GM12872 (cell line): ENCODE measurements around the gene SLAIN2.

Experiments
- CTCF ChIP-seq: IDR thresholded peaks from 3 replicates; pipeline ENCODE4 v1.5.1; 2011; ENCODE audit warnings: low read depth, mild to moderate bottlenecking, low read length, moderate library complexity; ENCODE audit not compliant: insufficient read depth

SLAIN2 gene

DNA sequence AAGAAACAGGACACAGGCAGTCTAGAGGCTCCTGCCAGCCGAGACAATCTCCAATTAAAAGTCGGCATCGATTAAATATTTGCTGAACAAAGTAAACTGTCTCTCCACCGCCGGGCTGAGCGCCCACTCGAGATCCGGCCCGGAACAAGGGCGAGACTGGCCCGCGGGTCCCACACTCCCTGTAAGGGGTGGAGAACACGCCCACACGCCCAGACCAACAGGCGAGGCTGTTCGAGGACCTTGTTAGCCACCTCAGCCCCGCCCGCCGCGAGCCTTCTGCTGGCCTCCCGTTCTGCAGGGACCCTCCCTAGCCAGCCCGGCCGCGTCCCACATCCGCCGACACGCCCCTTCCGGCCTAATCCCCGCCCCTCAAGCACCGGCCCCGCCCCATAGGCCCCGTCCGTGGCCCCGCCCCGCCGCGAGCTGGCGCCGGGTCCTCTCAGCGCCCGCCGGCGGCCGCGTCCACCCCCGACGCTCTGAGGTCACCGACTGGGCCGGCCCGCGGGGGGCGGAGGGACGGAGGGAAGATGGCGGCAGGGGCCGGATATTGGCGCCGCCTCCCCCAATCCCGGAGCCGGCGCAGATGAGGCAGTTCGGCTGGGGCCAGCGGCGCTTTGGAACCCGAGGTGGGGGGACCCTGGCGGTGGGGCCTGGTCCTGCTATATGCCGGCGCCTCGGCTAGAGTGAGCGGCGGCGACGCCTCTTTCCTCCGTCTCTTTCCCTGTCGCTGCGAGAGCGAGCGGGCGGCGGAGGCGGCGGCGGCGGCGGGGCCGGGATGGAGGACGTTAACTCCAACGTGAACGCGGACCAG is at the start of gene SLAIN2:
Gene SLAIN2, plus strand, starts transcription at position 565 of the 811 bp plus-strand sequence. Its CDS starts 211 bp downstream, at position 776.
- peak; percentile 40; the same call in 2 of the 3 replicates for TF ChIP-seq CTCF

- TF ChIP-seq CTCF: no peak
Measured at GRCh38 chr4:48295116-48295515, 46.2 kb upstream of the SLAIN2 start.

DNA sequence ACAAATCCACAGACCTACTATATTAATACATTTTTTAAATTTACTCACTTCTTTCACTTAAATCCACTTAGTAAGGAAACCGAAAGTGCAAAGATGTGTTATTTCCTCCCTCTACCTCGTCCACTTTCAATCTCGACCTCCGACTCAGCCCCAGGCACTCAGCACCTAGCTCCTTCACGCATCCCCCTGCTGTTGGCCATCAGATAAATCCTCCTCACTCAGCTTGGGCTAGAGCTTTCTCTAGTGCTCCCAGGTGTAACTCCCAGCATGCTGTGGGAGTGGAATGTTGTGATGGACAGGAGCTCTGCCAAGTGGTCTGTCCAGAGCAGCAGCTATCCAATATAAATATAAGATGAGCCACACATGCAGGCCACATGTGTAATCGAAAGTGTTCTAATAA is 45.0 kb upstream of the SLAIN2 start:
- no peak for TF ChIP-seq CTCF

- TF ChIP-seq CTCF: no peak
Measured at GRCh38 chr4:48297256-48297846, 44.0 kb upstream of the SLAIN2 start.

- TF ChIP-seq CTCF: no peak
Measured at GRCh38 chr4:48299560-48299959, 41.8 kb upstream of the SLAIN2 start.

DNA sequence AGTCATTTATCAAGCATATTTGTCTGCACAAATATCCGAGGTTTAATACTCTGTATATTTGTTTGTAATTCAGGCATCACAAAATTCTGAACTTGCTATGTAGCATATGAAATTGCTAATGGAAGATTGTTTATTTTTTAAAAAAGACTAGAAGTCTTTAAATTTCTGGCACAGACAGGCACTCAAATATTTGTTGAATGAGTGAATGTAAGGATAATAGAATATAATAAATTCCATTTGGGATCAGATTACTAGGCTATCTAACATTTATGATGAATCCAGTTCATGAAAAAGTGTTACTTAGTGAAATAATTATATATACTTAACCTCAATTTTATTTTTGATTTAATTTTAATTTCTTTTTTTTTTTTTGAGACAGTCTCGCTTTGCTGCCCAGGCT is 41.3 kb upstream of the SLAIN2 start:
- no peak for TF ChIP-seq CTCF

DNA sequence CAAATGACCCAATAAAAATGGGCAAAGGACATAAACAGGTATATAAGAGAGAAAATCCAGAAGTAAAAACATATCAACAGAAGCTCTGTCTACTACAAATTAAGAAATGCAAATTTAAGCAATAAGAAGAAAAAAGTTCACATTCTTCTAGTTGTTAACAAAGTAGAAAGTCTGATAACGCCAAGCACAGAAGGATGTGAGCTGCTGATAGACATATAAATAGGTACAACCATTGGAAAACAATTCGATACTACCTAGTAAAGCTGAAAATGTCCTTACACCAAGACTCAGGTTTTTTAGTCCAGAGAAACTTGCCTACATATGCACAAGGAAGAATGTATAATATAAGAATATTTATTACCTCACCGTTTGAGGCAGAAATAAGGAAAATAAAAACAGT is 35.8 kb upstream of the SLAIN2 start:
- TF ChIP-seq CTCF: no peak
